Glomerular endothelial cell (primary cell): ENCODE measurements around the gene CCNB1. TPM values are rescaled to one million over a fixed set of nuclear protein-coding genes. Genes with fewer than 3 reads are reported as not detected.
"Not testable (repeated sequence)": the region's sequence is repeated elsewhere in the genome, so short reads cannot be mapped to it uniquely, and the experiment has no call there.

Experiments used
- DNase-seq: peaks from one replicate; pipeline ENCODE4 v3.0.0-alpha.2; 2011; ENCODE audit warnings: low read depth, low spot score; ENCODE audit errors: extremely low read depth
- total RNA-seq: library from RNA; depleted of rRNA; stranded (reverse); fragments of >200 nt; gene quantifications from 2 replicates; pipeline ENCODE4 v1.2.3, GENCODE V29; 2015

Gene CCNB1
- total RNA-seq, 1 donor from 2014 or later = 47.8 TPM

DNA sequence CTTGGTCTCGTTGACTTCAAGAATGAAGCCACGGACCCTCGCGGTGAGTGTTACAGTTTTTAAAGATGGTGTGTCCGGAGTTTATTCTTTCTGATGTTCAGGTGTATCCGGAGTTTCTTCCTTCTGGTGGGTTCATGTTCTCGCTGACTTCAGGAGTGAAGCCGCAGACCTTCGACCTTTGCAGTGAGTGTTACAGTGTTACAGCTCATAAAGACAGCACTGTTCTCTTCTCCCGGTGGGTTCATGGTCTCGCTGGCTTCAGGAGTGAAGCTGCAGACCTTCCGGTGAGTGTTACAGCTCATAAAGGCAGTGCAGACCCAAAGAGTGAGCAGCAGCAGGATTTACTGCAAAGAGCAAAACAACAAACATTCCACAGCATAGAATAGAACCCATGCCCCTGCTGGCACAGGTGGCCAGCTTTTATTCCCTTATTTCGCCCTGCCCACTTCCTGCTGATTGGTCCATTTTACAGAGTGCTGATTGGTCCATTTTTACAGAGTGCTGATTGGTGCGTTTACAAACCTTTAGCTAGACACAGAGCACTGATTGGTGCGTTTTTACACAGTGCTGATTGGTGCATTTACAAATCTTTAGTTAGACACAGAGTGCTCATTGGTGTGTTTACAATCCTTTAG, 14.8 kb downstream of the CCNB1 start:
- not testable (repeated sequence) for DNase-seq

DNA sequence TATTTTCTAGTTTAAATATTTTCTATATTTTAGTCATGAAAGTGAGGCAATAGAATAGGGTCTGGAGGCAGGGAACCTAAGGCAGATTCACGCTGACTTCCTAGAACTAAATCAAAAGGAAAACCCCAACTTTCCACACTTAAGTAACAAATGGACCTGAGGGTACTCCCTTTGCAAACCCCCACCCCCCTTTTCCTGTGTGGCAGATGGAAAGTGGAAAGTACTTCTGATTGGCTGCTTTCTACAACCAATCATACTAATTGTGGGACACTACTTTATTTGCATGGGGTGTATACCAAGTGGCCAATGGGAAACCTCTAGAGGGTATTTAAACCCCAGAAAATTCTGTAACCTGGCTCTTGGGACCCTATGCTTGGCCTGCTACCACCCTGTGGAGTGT, 17.7 kb downstream of the CCNB1 start:
- no peak for DNase-seq

DNA sequence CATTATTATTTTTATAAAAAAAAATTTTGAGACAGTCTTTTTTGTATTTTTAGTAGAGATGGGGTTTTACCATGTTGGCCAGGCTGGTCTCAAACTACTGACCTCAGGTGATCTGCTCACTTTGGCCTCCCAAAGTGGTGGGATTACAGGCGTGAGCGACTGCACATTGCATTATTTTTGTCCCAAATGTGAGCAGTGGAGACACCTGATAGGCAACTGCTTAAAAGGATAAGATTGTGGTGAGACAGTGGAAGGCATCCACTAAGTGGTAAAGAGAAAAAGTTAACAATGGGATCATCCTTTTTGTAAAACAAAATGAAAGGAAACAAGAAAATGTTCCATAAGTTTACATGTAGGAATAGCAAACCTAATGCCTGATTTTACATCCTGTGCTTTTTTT, 20.4 kb downstream of the CCNB1 start:
- no peak for DNase-seq

DNA sequence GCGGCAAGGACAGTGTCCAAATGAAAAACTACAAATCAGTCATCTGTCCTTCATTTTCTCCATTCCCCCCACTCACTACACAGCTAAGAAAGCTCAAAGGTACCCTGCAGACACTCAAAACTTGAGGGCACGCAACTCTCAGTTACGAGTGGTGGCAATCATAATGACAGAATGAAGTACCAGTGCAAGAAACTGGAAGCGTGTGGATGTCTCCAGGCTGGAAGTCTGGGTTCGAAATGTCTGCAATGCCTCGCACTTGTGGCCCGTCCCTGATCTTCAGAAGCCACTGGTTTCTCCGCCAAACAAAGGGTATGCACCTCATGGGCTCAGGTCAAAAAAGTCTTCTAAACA, 21.8 kb downstream of the CCNB1 start:
- no peak for DNase-seq

DNA sequence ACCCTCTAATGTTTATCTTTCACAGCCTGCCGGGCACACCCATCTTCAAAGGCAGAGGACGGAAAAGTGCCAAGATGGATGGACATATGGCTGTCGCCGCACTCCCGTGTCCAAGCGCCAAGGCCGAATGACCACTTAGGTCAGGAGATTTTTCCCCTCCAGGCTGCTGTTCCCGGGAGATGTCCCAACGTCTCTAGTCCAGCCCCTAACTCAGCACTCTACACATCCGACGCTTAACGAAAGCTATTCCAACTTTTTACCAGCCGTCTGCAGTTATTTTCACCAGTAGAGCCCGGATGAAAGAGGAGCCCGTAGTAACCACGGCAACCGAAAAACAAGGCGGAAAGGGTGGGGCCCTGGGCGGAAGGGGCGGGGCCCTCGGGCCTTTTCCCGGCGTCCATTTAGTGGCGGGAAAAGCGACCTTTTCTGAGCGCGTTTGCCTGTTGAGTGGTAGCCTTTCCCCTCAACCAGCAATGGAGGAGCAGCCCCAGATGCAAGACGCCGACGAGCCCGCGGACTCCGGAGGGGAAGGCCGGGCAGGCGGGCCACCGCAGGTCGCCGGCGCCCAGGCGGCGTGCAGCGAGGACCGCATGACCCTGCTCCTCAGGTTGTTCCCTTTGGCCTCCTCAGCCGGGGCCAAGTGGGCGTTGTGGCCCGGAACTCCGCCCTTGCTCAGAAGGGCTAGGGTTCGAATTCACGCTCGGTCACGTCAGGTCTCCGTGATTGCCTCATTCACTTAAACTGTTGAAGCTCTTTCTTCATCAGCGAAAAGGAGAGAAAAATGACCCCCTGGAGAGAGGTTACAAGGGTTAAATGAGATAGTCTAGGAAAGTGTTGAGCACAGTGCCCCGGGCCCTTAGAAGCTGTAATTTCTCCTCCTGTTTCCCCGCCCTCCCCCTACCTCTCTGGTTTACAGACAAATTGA, 22.5 kb downstream of the CCNB1 start, which contains the start of gene CENPH:
Gene CENPH, plus strand, starts transcription at position 422 of the 925 bp plus-strand sequence. Its CDS starts 52 bp downstream, at position 474.
- peak; percentile 60 for DNase-seq

DNA sequence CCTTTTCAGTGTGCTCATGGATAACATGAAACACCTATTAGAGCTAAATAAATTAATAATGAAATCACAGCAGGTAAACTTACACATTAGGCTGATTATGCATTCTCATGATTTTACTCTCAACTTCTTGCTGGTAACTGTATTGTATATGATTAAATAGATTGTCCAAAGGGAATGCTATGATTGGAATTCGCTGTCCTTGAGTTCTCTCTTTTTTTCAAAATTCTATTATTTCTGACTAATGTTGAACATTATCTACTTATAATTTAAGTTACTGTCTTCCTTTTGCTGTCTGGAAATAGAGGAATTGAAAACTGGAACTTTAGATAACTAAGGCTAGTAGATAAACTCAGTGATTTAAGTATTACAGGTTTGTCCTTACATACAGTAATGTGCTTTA, 35.5 kb downstream of the CCNB1 start:
- no peak for DNase-seq

DNA sequence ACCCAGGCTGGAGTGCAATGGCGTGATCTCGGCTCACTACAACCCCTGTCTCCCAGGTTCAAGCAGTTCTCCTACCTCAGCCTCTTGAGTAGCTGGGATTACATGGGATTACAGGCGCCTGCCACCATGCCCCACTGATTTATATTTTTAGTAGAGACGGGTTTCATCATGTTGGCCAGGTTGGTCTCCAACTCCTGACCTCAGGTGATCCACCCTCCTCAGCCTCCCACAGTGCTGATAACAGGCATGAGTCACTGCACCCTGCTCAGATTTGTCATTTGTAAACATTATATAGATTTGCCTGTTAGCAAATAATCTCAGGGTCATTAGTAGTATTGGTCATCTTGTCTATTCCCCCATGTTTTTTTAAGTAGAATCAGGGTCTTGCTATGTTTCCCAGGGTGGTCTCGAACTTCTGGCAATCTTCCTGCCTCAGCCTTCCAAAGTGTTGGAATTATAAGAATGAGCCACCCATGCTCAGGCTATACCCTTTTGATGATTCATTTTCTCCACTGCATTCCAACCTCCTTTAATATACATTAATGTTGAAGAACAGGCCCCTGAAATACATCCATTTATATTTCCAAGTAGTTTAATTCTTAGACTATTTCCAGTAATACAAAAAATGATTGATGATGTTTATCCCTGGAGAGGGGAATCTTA, 39.7 kb downstream of the CCNB1 start:
- no peak for DNase-seq

DNA sequence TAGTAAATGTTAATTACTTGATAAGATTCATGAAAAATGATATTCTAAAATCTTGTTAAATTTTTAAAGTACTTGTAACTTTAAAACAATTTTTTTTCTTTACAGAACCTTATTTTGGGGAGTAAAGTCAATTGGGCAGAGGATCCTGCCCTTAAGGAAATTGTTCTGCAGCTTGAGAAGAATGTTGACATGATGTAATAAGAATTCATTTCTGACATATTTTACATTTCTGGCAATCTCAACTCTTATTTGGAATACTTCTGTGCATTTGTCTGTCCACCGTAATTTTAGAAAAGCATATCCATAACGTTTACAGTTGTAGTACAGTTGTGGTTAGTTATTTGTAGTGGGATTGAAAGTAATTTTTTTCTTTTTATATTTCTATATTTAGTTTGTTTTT, 42.7 kb downstream of the CCNB1 start:
- DNase-seq = no peak

DNA sequence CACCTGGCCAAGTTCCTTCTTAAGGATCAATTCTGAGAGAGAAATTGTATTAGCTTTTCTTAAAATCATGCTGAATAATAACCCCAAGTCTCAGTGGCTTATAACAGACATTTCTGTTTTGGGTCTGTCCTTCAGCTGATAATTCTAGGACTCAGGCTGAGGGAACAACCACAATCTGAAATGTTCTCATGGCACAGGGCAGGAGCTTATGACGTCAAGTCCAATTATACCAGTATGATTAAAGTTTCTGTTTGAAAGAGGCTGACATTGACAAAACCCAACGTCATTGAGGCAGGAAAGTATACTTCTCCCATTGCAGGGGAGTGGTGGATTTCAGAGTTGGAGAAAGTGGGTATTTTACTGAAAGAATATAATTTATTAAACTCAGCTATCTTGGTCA, 44.2 kb downstream of the CCNB1 start:
- no peak for DNase-seq

DNA sequence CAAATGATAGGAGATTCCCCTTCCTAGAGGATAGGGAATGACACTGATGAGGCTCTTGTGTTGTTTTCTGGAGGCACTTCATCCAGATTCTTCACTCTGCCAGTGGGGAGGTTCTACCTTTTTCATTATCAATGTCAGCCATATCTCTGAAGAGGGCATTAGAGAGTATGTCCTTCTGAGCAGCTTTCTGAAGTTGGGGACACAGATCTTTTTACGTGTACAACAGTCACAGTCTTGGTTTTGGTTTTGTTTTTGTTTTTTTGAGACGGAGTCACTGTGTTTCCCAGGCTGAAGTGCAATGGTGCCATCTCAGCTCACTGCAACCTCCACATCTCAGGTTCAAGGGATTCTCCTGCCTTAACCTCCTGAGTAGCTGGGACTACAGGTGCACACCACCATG, 45.1 kb downstream of the CCNB1 start:
- no peak for DNase-seq

DNA sequence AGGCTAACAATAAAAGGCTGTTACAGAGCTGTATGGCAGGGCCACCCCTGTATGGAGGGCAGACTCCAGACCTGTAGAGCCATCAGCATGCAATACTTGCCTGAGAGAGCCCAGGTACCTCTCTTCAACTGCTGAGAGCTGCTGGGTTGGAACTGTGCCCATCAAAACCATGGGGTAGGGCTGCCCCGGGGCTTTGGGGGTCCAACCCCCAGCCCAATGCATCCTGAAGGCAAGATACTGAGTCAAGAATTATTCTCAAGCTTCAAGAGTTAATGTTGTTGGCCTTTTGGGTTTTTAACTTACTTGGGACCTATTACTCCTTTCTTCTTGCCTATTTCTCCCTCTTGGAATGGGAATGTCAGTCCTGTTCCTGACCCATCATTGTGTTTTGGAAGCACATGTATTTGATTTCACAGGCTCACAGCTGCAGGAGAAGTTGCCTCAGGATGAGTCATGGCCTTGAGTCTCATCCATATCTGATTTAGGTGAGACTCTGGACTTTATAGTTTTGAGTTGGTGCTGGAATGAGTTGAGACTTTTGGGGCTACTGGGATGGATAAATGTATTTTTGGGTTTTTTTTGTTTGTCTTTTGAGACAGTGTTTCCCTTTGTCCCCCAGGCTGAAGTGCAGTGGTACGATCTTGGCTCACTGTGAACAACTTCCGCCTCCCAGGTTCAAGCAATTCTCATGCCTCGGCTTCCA, 46.7 kb downstream of the CCNB1 start:
- no peak for DNase-seq

DNA sequence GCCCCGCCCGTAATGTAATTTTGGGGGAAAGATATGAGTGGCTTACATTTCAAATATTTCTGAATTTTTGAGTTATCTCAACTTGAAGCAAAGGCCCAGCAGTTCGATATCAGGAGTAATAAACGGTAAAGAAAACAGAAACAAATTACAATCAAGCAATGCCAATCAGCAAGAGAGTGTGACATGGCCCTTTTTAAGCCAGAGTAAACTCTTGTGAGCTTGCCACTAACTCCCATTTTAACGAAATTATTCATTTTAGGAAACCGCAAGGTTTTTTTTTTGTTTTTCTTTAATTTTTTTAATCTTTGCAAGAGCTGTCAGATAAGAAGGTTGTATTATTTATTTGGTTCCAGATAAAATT, 50.2 kb downstream of the CCNB1 start:
- no peak for DNase-seq

DNA sequence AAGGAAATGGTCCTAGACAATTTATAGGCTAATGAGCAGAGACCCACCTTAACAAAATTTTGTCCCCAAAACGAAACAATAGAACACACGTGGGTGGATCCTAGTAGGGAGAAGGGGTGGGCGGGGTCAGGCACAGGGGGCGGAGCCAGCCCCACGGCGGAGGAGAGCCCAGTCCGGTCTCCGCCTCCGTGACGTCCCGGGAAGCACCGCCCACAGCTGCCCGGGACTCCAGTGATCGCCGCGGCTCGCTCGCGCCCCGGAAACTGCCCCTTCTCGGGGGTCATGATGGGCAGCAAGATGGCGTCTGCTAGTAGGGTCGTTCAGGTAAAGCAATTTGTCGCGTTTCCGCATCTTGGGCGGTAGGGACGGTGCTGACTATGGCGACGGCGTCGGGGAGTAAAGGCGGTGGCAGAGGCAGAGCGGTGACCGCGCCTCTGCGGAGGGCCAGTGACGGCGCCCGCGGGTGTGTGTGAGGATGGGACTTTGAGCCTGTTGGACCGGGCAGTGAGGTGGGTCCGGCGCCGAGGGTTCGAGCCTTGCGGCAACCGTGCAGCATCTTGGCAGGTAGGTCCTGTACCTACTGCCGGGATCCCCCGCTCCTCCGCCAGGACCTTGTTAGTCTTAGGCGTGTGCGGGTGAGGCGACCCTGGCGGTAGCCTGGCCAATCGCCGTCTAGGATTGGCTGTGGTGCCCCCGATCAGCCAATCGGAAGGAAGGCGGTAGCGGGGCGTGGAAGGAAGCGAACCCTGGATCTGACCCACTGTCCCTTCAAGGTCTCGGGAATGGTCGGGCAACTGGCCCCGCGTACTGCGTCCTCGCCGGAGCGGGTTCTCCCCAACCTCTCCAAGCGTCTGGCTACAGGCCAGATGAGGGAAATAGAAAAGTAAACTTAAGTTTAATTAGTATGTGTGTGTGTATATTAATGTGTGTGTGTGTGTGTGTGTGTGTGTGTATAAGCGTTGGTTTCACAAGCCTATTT, 50.9 kb downstream of the CCNB1 start:
- DNase-seq = no peak

DNA sequence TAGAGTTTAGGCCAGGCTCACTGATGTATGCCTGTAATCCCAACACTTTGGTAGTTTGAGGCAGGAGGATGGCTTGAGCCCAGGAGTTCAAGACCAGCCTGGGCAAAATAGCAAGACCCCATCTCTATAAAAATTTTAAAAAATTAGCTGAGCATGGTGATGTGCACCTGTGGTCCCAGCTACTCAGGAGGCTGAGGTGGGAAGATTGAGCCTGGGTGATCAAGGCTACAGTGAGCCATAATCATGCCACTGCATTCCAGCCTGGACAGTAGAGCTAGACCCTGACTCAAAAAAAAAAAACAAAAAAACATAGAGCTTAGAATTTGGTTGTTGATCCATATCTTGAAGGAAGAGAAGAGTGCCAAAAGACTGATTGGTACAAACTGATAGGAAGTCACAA, 53.0 kb downstream of the CCNB1 start:
- DNase-seq = no peak

DNA sequence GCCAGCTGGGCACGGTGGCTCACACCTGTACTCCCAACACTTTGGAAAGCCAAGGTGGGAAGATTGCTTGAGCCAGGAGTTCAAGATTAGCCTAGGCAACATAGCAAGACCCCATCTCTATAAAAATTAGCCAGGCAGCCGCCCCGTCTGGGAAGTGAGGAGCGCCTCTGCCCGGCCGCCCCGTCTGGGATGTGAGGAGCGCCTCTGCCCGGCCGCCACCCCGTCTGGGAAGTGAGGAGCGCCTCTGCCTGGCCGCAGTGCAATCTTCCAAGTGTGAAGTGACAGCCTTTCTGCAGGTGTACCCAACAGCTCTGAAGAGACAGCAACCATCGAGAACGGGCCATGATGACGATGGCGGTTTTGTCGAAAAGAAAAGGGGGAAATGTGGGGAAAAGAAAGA, 53.4 kb downstream of the CCNB1 start:
- DNase-seq = not testable (repeated sequence)

DNA sequence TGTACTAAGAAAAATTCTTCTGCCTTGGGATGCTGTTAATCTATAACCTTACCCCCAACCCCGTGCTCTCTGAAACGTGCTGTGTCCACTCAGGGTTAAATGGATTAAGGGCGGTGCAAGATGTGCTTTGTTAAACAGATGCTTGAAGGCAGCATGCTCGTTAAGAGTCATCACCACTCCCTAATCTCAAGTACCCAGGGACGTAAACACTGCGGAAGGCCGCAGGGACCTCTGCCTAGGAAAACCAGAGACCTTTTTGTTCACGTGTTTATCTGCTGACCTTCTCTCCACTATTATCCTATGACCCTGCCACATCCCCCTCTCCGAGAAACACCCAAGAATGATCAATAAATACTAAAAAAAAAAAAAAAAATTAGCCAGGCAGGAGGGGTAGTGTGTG, 53.9 kb downstream of the CCNB1 start:
- not testable (repeated sequence) for DNase-seq

DNA sequence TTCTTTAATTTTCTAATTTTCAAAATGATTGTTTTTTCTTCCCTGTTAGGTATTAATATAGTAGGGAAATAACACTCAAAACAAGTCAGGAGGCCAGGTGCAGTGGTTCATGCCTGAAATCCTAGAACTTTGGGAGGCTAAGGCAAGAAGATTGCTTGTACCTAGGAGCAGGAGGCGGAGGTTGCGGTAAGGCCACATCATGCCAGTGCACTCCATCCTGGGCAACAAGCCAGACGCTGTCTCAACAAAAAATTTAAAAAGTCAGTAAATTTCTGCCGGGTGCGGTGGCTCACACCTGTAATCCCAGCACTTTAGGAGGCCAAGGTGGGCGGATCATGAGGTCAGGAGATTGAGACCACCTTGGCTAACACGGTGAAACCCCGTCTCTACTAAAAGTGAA, 57.6 kb downstream of the CCNB1 start:
- DNase-seq = no peak

DNA sequence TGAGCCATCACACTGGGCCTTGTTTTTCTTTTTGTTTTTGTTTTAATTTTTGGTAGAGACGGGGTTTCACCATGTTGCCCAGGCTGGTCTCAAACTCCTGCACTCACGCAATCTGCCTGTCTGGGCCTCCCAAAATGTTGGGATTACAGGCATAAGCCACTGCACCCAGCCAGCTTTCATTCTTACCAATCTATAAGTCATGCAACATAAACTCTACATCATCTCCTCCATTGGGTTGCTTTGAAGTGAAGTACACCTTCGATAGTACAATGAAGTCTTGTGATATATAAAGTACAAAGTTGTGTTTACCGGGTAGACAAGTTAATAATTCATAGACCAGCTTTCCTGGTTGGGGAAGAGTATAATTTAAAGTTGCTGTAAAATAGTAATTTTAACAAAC, 58.9 kb downstream of the CCNB1 start:
- no peak for DNase-seq
